GM12878 (cell line): ENCODE measurements around the gene MRPS9. TPM values are rescaled to one million over a fixed set of nuclear protein-coding genes. Genes with fewer than 3 reads are reported as not detected.

Experiments used
- ATAC-seq: fragments of 200-7000 bp; cut with Tn5 transposase; 3 replicates; pipeline ENCODE4 v1.9.1; 2020; ENCODE audit warnings: mild to moderate bottlenecking, moderate library complexity
- Bru-seq: library from RNA; stranded (reverse); fragments of 400-500 nt; gene quantifications from one replicate; lab custom pipeline; 2021; lab: Mats Ljungman, UMichigan
- BruChase-seq, 2 experiments: library from RNA; stranded (reverse); fragments of 400-500 nt; gene quantifications; one replicate each; lab custom pipeline; 2021; lab: Mats Ljungman, UMichigan
- BruUV-seq: library from RNA; stranded (reverse); fragments of 400-500 nt; replicated peaks from 2 replicates; lab custom pipeline; 2021; lab: Mats Ljungman, UMichigan
- CTCF ChIA-PET: fragments of 300-600 bp; sonication (Branson Sonifier 250); formaldehyde crosslinking; extraction: SDS; loops from one replicate; lab custom pipeline; 2021; ENCODE audit warnings: inconsistent platforms; lab: Yijun Ruan, JAX
- POLR2A ChIA-PET: fragments of 350-600 bp; formaldehyde crosslinking; extraction: SDS; loops from one replicate; lab custom pipeline; 2021; ENCODE audit warnings: inconsistent platforms; lab: Charles Lee
- RAD21 ChIA-PET: fragments of 300-600 bp; sonication (Branson Sonifier 250); formaldehyde crosslinking; loops from one replicate; lab custom pipeline; 2023; ENCODE audit warnings: antibody characterized with exemption; ENCODE audit not compliant: unreplicated experiment; lab: Charles Lee
- SMC1A ChIA-PET: fragments of 300-600 bp; sonication (Branson Sonifier 250); formaldehyde crosslinking; loops from one replicate; lab custom pipeline; 2023; ENCODE audit not compliant: unreplicated experiment, uncharacterized antibody; lab: Charles Lee
- DNase-seq: peaks from one replicate; pipeline ENCODE4 v3.0.0-alpha.2; 2011; ENCODE audit warnings: low read depth, low spot score
- FAIRE-seq: peaks from 3 replicates; lab custom pipeline; 2011; peaks lifted over from hg19 to GRCh38; lab: Jason Lieb, UNC
- H2AFZ ChIP-seq: 2 replicates; pipeline ENCODE4 v1.6.0; 2011; ENCODE audit warnings: low read depth, low read length, control low read depth; ENCODE audit not compliant: control insufficient read depth
- H3K27ac ChIP-seq: 2 replicates; pipeline ENCODE4 v1.5.1; 2011; ENCODE audit warnings: control low read depth; ENCODE audit not compliant: control insufficient read depth, insufficient read depth
- H3K27me3 ChIP-seq, 2 experiments: replicated peaks in 1 of 2; 2 replicates each; pipeline versions ENCODE4 v1.6.0 to v1.6.1; 2011; ENCODE audit warnings: low read length in 1 of 2; ENCODE audit not compliant: control insufficient read depth in 2 of 2, insufficient read depth in 2 of 2
- H3K36me3 ChIP-seq, 2 experiments: 2 replicates each; pipeline ENCODE4 v1.5.1; 2011; ENCODE audit warnings: low read length in 1 of 2; ENCODE audit not compliant: control insufficient read depth in 2 of 2, insufficient read depth in 2 of 2
- H3K4me1 ChIP-seq: 2 replicates; pipeline ENCODE4 v1.6.1; 2011; ENCODE audit warnings: mild to moderate bottlenecking, low read length, moderate library complexity, mixed read lengths; ENCODE audit not compliant: control insufficient read depth, insufficient read depth
- H3K4me2 ChIP-seq: 2 replicates; pipeline ENCODE4 v1.6.0; 2011; ENCODE audit warnings: control low read depth; ENCODE audit not compliant: control insufficient read depth, insufficient read depth
- H3K4me3 ChIP-seq: fragments of 200-600 bp; sonication (generic); 2 replicates; pipeline ENCODE4 v1.5.1; 2016
- H3K79me2 ChIP-seq: 2 replicates; pipeline ENCODE4 v1.6.0; 2011; ENCODE audit warnings: low read length; ENCODE audit not compliant: control insufficient read depth, insufficient read depth
- H3K9ac ChIP-seq: 2 replicates; pipeline ENCODE4 v1.8.0; 2011; ENCODE audit warnings: low read length, control low read depth, mixed read lengths; ENCODE audit not compliant: control insufficient read depth, insufficient read depth
- H3K9me3 ChIP-seq: replicated peaks from 3 replicates; pipeline ENCODE4 v1.5.1; 2011; ENCODE audit warnings: mild to moderate bottlenecking, low read length; ENCODE audit not compliant: control insufficient read depth, insufficient read depth
- H4K20me1 ChIP-seq: 2 replicates; pipeline ENCODE4 v1.6.0; 2011; ENCODE audit not compliant: control insufficient read depth, insufficient read depth
- BACH1 ChIP-seq: fragments of 450-650 bp; IDR thresholded peaks from 2 replicates; pipeline ENCODE4 v1.6.1; 2017; ENCODE audit warnings: mild to moderate bottlenecking, borderline replicate concordance
- CHD2 ChIP-seq: IDR thresholded peaks from 2 replicates; pipeline ENCODE4 v1.6.1; 2011; ENCODE audit warnings: low read depth, low read length, improper control_type of control experiment, borderline replicate concordance
- NR2C2 ChIP-seq: IDR thresholded peaks from 2 replicates; pipeline ENCODE4 v1.6.1; 2011; ENCODE audit warnings: borderline replicate concordance, low read depth; ENCODE audit not compliant: control insufficient read depth, insufficient read length
- NRF1 ChIP-seq: conservative IDR thresholded peaks from 2 replicates; pipeline ENCODE4 v1.6.1; 2011; ENCODE audit warnings: mild to moderate bottlenecking, low read depth, low read length, improper control_type of control experiment
- REST ChIP-seq: IDR thresholded peaks from 2 replicates; pipeline ENCODE4 v1.6.1; 2012; ENCODE audit warnings: mild to moderate bottlenecking, low read depth, low read length
- SKIL ChIP-seq: fragments of 450-650 bp; IDR thresholded peaks from 2 replicates; pipeline ENCODE4 v1.6.1; 2017; ENCODE audit warnings: mild to moderate bottlenecking, low read depth, inconsistent platforms; ENCODE audit not compliant: poor library complexity, severe bottlenecking
- SMAD5 ChIP-seq: IDR thresholded peaks from 2 replicates; pipeline ENCODE4 v1.6.1; 2016; ENCODE audit warnings: antibody characterized with exemption, low read depth
- TAF1 ChIP-seq: IDR thresholded peaks from 2 replicates; pipeline ENCODE4 v1.6.1; 2011; ENCODE audit warnings: mild to moderate bottlenecking, low read depth, low read length, borderline replicate concordance
- YY1 ChIP-seq: IDR thresholded peaks from 2 replicates; pipeline ENCODE4 v1.6.1; 2011; ENCODE audit warnings: low read depth, mild to moderate bottlenecking, low read length
- ZNF217 ChIP-seq: fragments of 450-650 bp; IDR thresholded peaks from 2 replicates; pipeline ENCODE4 v1.6.1; 2017; ENCODE audit warnings: antibody characterized with exemption, mild to moderate bottlenecking
- ZNF24 ChIP-seq: fragments of 450-650 bp; IDR thresholded peaks from 2 replicates; pipeline ENCODE4 v1.6.1; 2017; ENCODE audit warnings: antibody characterized with exemption, mild to moderate bottlenecking
- WGBS: methylation state at CpG from one replicate; pipeline ENCODE4 v1.1.6; 2016; ENCODE audit warnings: low lambda C conversion rate; ENCODE audit not compliant: insufficient replicate concordance, insufficient coverage; ENCODE audit errors: missing lambda C conversion rate; 5-methylcytosine and 5-hydroxymethylcytosine counted together
- in situ Hi-C: fragments of 300-500 bp; cut with MboI; formaldehyde crosslinking; loops from 9 replicates; pipeline ENCODE4 v1.14.3; 2018; ENCODE audit warnings: mixed read lengths
- intact Hi-C: fragments of 100-400 bp; cut with micrococcal nuclease; formaldehyde crosslinking; loops from one replicate; pipeline ENCODE4 v1.14.2; 2022; ENCODE audit not compliant: unreplicated experiment
- long read RNA-seq, 2 experiments: library from polyadenylated mRNA; unstranded; transcript quantifications; one replicate each; pipeline ENCODE4 v2.0.0, GENCODE V29; 2019 to 2020
- polyA minus RNA-seq, 3 experiments: library from RNA; depleted of rRNA, polyadenylated mRNA; stranded (reverse); fragments of >200 nt; gene quantifications; 2 replicates each; pipeline ENCODE4 v1.2.3, GENCODE V29; 2011
- polyA plus RNA-seq, 11 experiments: library from polyadenylated mRNA; depleted of rRNA in 4 of 11; unstranded in 6 of 11; stranded (reverse) in 5 of 11; fragments of >200 nt; fragmentation: Nextera tagmentation in 4 of 11; fragmentation: Illumina TruSeq in 1 of 11; extraction: Ambion mirVana in 4 of 11; extraction: Trizol in 1 of 11; gene quantifications; 1 replicate in 1 of 11; 2 replicates in 10 of 11; pipeline versions ENCODE4 v1.2.1 to v1.2.3, GENCODE V29; 2011 to 2016; ENCODE audit warnings: inconsistent platforms in 2 of 11, missing spikeins in 2 of 11, low read depth in 1 of 11
- total RNA-seq, 4 experiments: library from RNA; depleted of rRNA in 3 of 4; stranded (reverse); fragments of >200 nt in 3 of 4; fragmentation: Illumina TruSeq in 1 of 4; extraction: Trizol in 1 of 4; gene quantifications; 2 replicates each; pipeline versions ENCODE4 v1.2.1 to v1.2.3, GENCODE V29; 2013 to 2021

Gene MRPS9
- total RNA-seq (2013; cell fraction: nucleolus; rRNA removed) = 10.0 and 11.2 TPM in 2 replicates
- total RNA-seq (2014; rRNA removed) (43.1 and 48.9 TPM in 2 replicates), total RNA-seq (2014; rRNA removed; fragmentation: Illumina TruSeq; extraction: Trizol) (60.3 and 61.7 TPM in 2 replicates), total RNA-seq (2021) (39.1 and 39.7 TPM in 2 replicates), polyA plus RNA-seq (2011; rRNA removed) (47.1 and 64.8 TPM in 2 replicates), polyA plus RNA-seq (2014; fragmentation: Illumina TruSeq; extraction: Trizol) (59.3 and 70.9 TPM in 2 replicates), polyA plus RNA-seq (2014; fragmentation: Nextera tagmentation; extraction: Ambion mirVana) (100 to 1,000 TPM in 1 of 2 experiments, 10 to 100 TPM in 1; 88.3 to 111 TPM), polyA plus RNA-seq (2014; rRNA removed) (39.1 and 45.3 TPM in 2 replicates), polyA plus RNA-seq (2016; fragmentation: Nextera tagmentation; extraction: Ambion mirVana) (10 to 100 TPM; 65.1 to 70.1 TPM), polyA minus RNA-seq (2011; rRNA and poly(A)+ RNA removed) (29.8 and 40.7 TPM in 2 replicates), Bru-seq, nascent RNA (percentile 73 among the genes with signal in this experiment), BruChase-seq, experiment 1, labeled RNA remaining after a 6-hour chase (percentile 61 among the genes with signal in this experiment), BruChase-seq, experiment 2, labeled RNA remaining after a 2-hour chase (percentile 60 among the genes with signal in this experiment)
- polyA plus RNA-seq (2011; ENCODE audit: low read depth) = 19.3 TPM
- 33.7 and 37.1 TPM in 2 replicates for polyA plus RNA-seq (2011; cell fraction: cytosol; rRNA removed)
- polyA plus RNA-seq (2011; cell fraction: nucleus; rRNA removed) = 36.0 and 43.1 TPM in 2 replicates
- polyA plus RNA-seq (2012) = 25.4 and 31.8 TPM in 2 replicates
- 11.7 and 13.4 TPM in 2 replicates for polyA minus RNA-seq (2011; cell fraction: cytosol; rRNA and poly(A)+ RNA removed)
- polyA minus RNA-seq (2011; cell fraction: nucleus; rRNA and poly(A)+ RNA removed) = 7.6 and 13.0 TPM in 2 replicates
- long read RNA-seq, experiment 1, transcript MRPS9-201 (11 exons, 1,500 nt) = major isoform, 79 of 89 reads
- long read RNA-seq, experiment 1, partial matches to known transcripts = 3 of 89 reads
- long read RNA-seq, experiment 1, other reads (novel, unspliced or antisense) = 7 of 89 reads
- long read RNA-seq, experiment 2, transcript MRPS9-201 (11 exons, 1,500 nt) = major isoform, 643 of 711 reads
- long read RNA-seq, experiment 2, partial matches to known transcripts = 42 of 711 reads
- long read RNA-seq, experiment 2, other reads (novel, unspliced or antisense) = 26 of 711 reads

DNA sequence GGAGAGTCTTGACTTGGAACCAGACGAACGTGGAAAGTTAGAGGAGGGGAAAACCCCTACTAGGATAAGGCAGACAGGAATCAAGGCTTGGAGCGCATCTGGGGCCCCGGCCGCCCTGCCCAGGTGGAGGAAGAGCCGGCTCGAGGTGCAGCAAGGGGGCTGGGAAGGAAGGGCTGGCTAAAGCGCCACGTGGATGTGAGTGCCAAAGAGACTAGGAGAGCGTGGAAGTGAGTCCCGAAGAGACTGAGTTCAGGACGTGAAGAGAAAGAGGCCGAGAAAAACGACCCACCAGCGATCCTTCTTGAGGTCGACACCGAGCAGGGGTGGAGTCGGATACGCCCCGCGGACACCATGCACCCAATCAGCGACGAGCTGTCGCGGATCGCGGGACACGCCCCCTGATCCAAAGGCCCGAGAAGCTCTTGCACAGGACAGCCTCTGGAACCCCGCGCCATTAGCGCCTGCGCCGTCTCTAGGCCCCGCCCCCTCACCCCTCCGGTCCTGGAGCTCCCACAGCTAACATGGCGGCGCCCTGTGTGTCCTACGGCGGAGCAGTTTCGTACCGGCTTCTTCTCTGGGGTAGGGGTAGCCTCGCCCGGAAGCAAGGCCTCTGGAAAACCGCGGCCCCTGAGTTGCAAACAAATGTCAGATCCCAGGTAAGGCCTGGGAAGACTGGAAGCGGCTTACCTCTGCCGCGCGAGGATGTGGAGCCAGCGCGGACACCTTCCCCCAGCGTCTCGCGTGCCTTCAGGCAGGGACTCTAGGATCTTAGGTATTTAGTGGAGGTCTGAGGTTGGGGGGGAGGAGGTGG, at the start of gene MRPS9:
Gene MRPS9 (plus strand): TSS at position 498 of the 811 bp plus-strand sequence. CDS start 24 bp downstream, at position 522.
- RAD21 ChIA-PET = interaction anchor here (0.6 to 1.5 kb wide), 6 partner anchors 15 to 200 kb away, joined by 3 to 7 read pairs (median 4); no protein-coding TSS in a partner anchor
- CTCF ChIA-PET = interaction anchor here (1.3 to 1.8 kb wide), 3 partner anchors 15 to 77 kb away, joined by 3 to 7 read pairs (median 4); no protein-coding TSS in a partner anchor
- H3K9me3 ChIP-seq = no peaks in the 10 kb centered on the region
- SMC1A ChIA-PET = interaction anchor here (0.9 to 1.8 kb wide), 9 partner anchors 13 to 61 kb away, joined by 3 to 8 read pairs (median 4); no protein-coding TSS in a partner anchor
- DNase-seq = peak; percentile 94
- H3K27ac ChIP-seq = peak within 1 kb of the TSS; percentile 76
- POLR2A ChIA-PET = interaction anchor here (0.6 to 1.8 kb wide), 5 partner anchors 11 to 1139 kb away, joined by 3 to 8 read pairs (median 5); no protein-coding TSS in a partner anchor
- peaks cover 22% of the 10 kb centered on the region for H3K79me2 ChIP-seq
- under 1% methylated on average over 55 of the region's 55 CpGs for WGBS
- H3K4me1 ChIP-seq = 0 out of 2 replicates have a peak, but pooled peaks cover 5% of the 10 kb centered on the region
- H4K20me1 ChIP-seq = no peaks in the 10 kb centered on the region
- peak; percentile 98 for ATAC-seq
- peak within 1 kb of the TSS; percentile 82 for H3K9ac ChIP-seq
- no TSS peak for BruUV-seq
- H2AFZ ChIP-seq = peak within 1 kb of the TSS; percentile 96
- intact Hi-C loops (no loop called here), in situ Hi-C loops (no loop called here)
- FAIRE-seq = peak; percentile 94
- H3K36me3 ChIP-seq = no peaks in the 10 kb centered on the region; a peak in 1 of 4 replicates
- H3K4me3 ChIP-seq = peak within 1 kb of the TSS; percentile 96
- H3K27me3 ChIP-seq = no peaks in the 10 kb centered on the region
- H3K4me2 ChIP-seq = peak within 1 kb of the TSS; percentile 98
- TF ChIP-seq SMAD5 = peak; percentile 68; the same call in 1 of the 2 replicates
- TF ChIP-seq YY1 = peak; percentile 99
- TF ChIP-seq TAF1 = peak; percentile 88
- no peak for TF ChIP-seq REST
- no peak for TF ChIP-seq SKIL
- TF ChIP-seq NRF1 = 0 out of 2 replicates have a peak, but pooled peaks have one; percentile 21
- TF ChIP-seq ZNF24 = no peak
- TF ChIP-seq NR2C2 = no peak
- TF ChIP-seq BACH1 = 0 out of 2 replicates have a peak, but pooled peaks have one; percentile 17
- TF ChIP-seq CHD2 = peak; percentile 69; the same call in 1 of the 2 replicates
- no peak for TF ChIP-seq ZNF217
